GM21576 (cell line): ENCODE measurements around the gene ST8SIA1.

Source experiments
- ATAC-seq: cut with Tn5 transposase; IDR thresholded peaks from one replicate; pipeline ENCODE4 v1.9.1; 2021; ENCODE audit warnings: mild to moderate bottlenecking, moderate library complexity; ENCODE audit not compliant: unreplicated experiment

The ST8SIA1 gene

GRCh38 chr12:22332202-22332601 lies 2.3 kb downstream of the ST8SIA1 start:
- no peak for ATAC-seq

- no peak for ATAC-seq
These were observed 4.9 kb downstream of the ST8SIA1 start for GRCh38 chr12:22329621-22330020.

- no peak for ATAC-seq
These were observed 9.3 kb downstream of the ST8SIA1 start for GRCh38 chr12:22325218-22325617.

GRCh38 chr12:22322091-22322490 lies 12.4 kb downstream of the ST8SIA1 start:
- no peak for ATAC-seq

GRCh38 chr12:22321638-22322037 lies 12.9 kb downstream of the ST8SIA1 start:
- ATAC-seq: no peak

GRCh38 chr12:22321018-22321605 lies 13.4 kb downstream of the ST8SIA1 start:
- ATAC-seq: no peak

- no peak for ATAC-seq
These were observed 16.3 kb downstream of the ST8SIA1 start for GRCh38 chr12:22318108-22318737.

- no peak for ATAC-seq
These were observed 20.6 kb downstream of the ST8SIA1 start for GRCh38 chr12:22313963-22314330.

- no peak for ATAC-seq
These were observed 21.1 kb downstream of the ST8SIA1 start for GRCh38 chr12:22313286-22313962.

- ATAC-seq: no peak
These were observed 22.2 kb downstream of the ST8SIA1 start for GRCh38 chr12:22312336-22312735.

- ATAC-seq: no peak
These were observed 23.8 kb downstream of the ST8SIA1 start for GRCh38 chr12:22310709-22311108.

- ATAC-seq: no peak
These were observed 24.2 kb downstream of the ST8SIA1 start for GRCh38 chr12:22310275-22310674.

GRCh38 chr12:22307811-22308210 lies 26.7 kb downstream of the ST8SIA1 start:
- ATAC-seq: no peak

- no peak for ATAC-seq
These were observed 28.2 kb downstream of the ST8SIA1 start for GRCh38 chr12:22306311-22306710.

GRCh38 chr12:22304341-22304740 lies 30.2 kb downstream of the ST8SIA1 start:
- no peak for ATAC-seq

- ATAC-seq: no peak
These were observed 35.1 kb downstream of the ST8SIA1 start for GRCh38 chr12:22299294-22299912.

- ATAC-seq: no peak
These were observed 45.3 kb downstream of the ST8SIA1 start for GRCh38 chr12:22289250-22289649.

GRCh38 chr12:22287776-22288621 lies 46.5 kb downstream of the ST8SIA1 start:
- no peak for ATAC-seq

GRCh38 chr12:22287101-22287500 lies 47.4 kb downstream of the ST8SIA1 start:
- ATAC-seq: no peak

GRCh38 chr12:22286569-22286968 lies 47.9 kb downstream of the ST8SIA1 start:
- ATAC-seq: no peak

- ATAC-seq: no peak
These were observed 48.7 kb downstream of the ST8SIA1 start for GRCh38 chr12:22285846-22286245.
